Large intestine (tissue), 3 donors: ENCODE results near the gene E2F7. TPM values are rescaled to one million over a fixed set of nuclear protein-coding genes. Genes with fewer than 3 reads are reported as not detected.

ENCODE experiments used
- DNase-seq, 2 donors: peaks; one replicate each; pipeline versions ENCODE4 v3.0.0 to v3.0.0-alpha.2; 2013
- H3K27ac ChIP-seq: one replicate; pipeline ENCODE4 v1.5.1; 2013; ENCODE audit warnings: low read length
- H3K27me3 ChIP-seq: 2 replicates; pipeline ENCODE4 v1.6.1; 2013; ENCODE audit warnings: low read length; ENCODE audit not compliant: control insufficient read depth, insufficient read depth
- H3K36me3 ChIP-seq: 2 replicates; pipeline ENCODE4 v1.6.1; 2013; ENCODE audit warnings: low read length; ENCODE audit not compliant: control insufficient read depth, insufficient read depth
- H3K4me1 ChIP-seq: one replicate; pipeline ENCODE4 v1.6.1; 2013; ENCODE audit warnings: low read length; ENCODE audit not compliant: control insufficient read depth, insufficient read depth
- H3K4me3 ChIP-seq: one replicate; pipeline ENCODE4 v1.5.1; 2013; ENCODE audit warnings: low read length
- H3K9me3 ChIP-seq: one replicate; pipeline ENCODE4 v1.6.1; 2013; ENCODE audit warnings: mild to moderate bottlenecking, low read depth, low read length, moderate library complexity; ENCODE audit not compliant: control insufficient read depth
- WGBS: methylation state at CpG from one replicate; pipeline ENCODE4 v1.1.5; 2013; ENCODE audit warnings: low lambda C conversion rate; ENCODE audit not compliant: insufficient coverage; 5-methylcytosine and 5-hydroxymethylcytosine counted together
- polyA plus RNA-seq: library from polyadenylated mRNA; unstranded; fragments of 120-200 nt; gene quantifications from one replicate; pipeline ENCODE4 v1.2.1, GENCODE V29; 2013

Gene E2F7
- polyA plus RNA-seq, 1 donor, result 3.7 TPM

DNA sequence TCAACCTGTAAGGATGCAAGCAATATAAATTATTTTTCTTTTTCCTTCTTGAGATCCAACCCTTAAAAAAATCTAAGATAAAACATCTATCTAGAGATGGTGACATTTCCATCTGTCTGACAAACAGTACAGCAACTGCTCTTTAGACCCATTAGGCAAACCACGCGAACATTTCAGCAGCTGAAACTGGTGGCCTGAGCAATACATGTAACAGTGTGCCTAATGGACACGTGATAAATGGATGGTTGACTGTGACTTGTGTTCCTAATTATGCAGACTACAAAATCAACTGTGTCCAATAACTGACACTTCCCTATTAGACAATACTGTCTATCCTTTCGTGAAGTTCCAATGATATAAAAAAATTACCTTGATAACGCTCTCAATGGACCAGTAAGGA, 18.9 kb downstream of the E2F7 start:
- Histone ChIP-seq H3K9me3 (no peaks in the 10 kb centered on the region), H3K4me3 (no peak overlapping the region), H3K27ac (no peak overlapping the region), H3K36me3 (peaks cover 10% of the 10 kb centered on the region), H3K4me1 (no peaks in the 10 kb centered on the region), H3K27me3 (no peaks in the 10 kb centered on the region)
- DNase-seq, result no peak
- WGBS, result no CpG with 5 or more reads among the region's 5 CpGs

DNA sequence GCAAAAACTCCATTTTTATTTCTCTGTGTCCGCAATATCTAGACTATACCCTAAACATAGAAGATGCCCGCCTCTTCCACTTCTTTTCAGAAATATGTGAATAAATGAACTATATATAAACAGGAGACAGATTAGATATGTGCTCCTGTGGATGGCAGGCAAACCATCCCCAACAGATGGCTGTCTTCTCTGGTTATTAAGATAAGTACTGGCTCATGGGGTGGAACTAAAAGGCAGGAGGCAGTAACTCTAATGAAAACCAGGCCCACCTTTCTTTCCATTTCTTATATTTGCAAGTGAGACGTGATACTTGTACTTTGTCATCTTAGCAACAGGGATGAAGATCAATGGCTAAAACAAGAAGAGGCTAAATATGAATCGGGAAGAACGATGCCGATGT, 20.2 kb downstream of the E2F7 start:
- Histone ChIP-seq H3K9me3 (no peaks in the 10 kb centered on the region), H3K4me1 (no peaks in the 10 kb centered on the region), H3K27me3 (no peaks in the 10 kb centered on the region), H3K27ac (no peak overlapping the region), H3K4me3 (no peak overlapping the region), H3K36me3 (peaks cover 10% of the 10 kb centered on the region)
- DNase-seq, result no peak
- WGBS, result 100% methylated on average over 3 of the region's 6 CpGs

DNA sequence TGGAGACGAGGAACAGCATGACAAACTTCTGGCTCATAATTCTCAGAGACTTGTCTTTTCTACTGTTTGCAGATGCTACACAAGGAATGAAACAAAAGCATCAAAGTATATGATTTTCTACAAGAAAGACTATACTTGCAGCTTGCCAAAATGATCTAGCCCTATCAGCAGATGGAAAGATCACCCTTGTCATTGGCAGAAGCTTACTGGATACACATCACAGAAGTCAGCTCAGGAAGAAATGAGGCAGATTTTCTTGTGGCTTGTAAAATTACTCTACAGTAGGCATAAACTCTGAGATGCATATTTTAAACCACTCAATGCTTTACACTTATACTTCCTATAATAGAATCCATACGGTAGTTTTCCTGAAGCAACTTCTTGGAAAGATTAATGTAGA, 20.6 kb downstream of the E2F7 start:
- Histone ChIP-seq H3K4me3 (no peak overlapping the region), H3K4me1 (no peaks in the 10 kb centered on the region), H3K27ac (no peak overlapping the region), H3K27me3 (no peaks in the 10 kb centered on the region), H3K9me3 (no peaks in the 10 kb centered on the region), H3K36me3 (peaks cover 10% of the 10 kb centered on the region)
- 100% methylated on average over 1 of the region's 2 CpGs for WGBS
- DNase-seq, result no peak

GRCh38 chr12:77042833-77043232, 22.5 kb downstream of the E2F7 start:
- no CpG with 5 or more reads among the region's 8 CpGs for WGBS
- no peak for DNase-seq
- no peaks in the 10 kb centered on the region for H3K4me1 ChIP-seq
- H3K4me3 ChIP-seq, result no peak overlapping the region
- H3K27me3 ChIP-seq, result no peaks in the 10 kb centered on the region
- no peak overlapping the region for H3K27ac ChIP-seq
- H3K36me3 ChIP-seq, result peaks cover 8% of the 10 kb centered on the region
- no peaks in the 10 kb centered on the region for H3K9me3 ChIP-seq

GRCh38 chr12:77040231-77040630, 25.1 kb downstream of the E2F7 start:
- Histone ChIP-seq H3K27me3 (no peaks in the 10 kb centered on the region), H3K36me3 (peaks cover 6% of the 10 kb centered on the region), H3K4me3 (no peak overlapping the region), H3K9me3 (peaks cover 2% of the 10 kb centered on the region), H3K4me1 (no peaks in the 10 kb centered on the region), H3K27ac (no peak overlapping the region)
- 100% methylated on average over 2 of the region's 4 CpGs for WGBS
- DNase-seq, result no peak

- H3K36me3 ChIP-seq, result no peaks in the 10 kb centered on the region
- H3K4me3 ChIP-seq, result no peak overlapping the region
- DNase-seq, result no peak
- no peak overlapping the region for H3K27ac ChIP-seq
- H3K4me1 ChIP-seq, result no peaks in the 10 kb centered on the region
- WGBS, result no CpG with 5 or more reads among the region's 1 CpG
- no peaks in the 10 kb centered on the region for H3K27me3 ChIP-seq
- peaks cover 2% of the 10 kb centered on the region for H3K9me3 ChIP-seq
Measured at GRCh38 chr12:77035226-77035625, 30.1 kb downstream of the E2F7 start.

GRCh38 chr12:77033658-77034536, 31.5 kb downstream of the E2F7 start:
- Histone ChIP-seq H3K27ac (no peak overlapping the region), H3K4me1 (no peaks in the 10 kb centered on the region), H3K9me3 (peaks cover 2% of the 10 kb centered on the region), H3K36me3 (no peaks in the 10 kb centered on the region), H3K4me3 (no peak overlapping the region), H3K27me3 (no peaks in the 10 kb centered on the region)
- 100% methylated on average over 2 of the region's 9 CpGs for WGBS
- DNase-seq, result no peak

GRCh38 chr12:77032406-77032805, 33.0 kb downstream of the E2F7 start:
- WGBS, result 100% methylated on average over 1 of the region's 2 CpGs
- H3K27me3 ChIP-seq, result no peaks in the 10 kb centered on the region
- H3K4me3 ChIP-seq, result no peak overlapping the region
- no peak overlapping the region for H3K27ac ChIP-seq
- H3K9me3 ChIP-seq, result peaks cover 2% of the 10 kb centered on the region
- H3K36me3 ChIP-seq, result no peaks in the 10 kb centered on the region
- no peaks in the 10 kb centered on the region for H3K4me1 ChIP-seq
- no peak for DNase-seq

GRCh38 chr12:77031745-77032144, 33.6 kb downstream of the E2F7 start:
- 90% methylated on average over 2 of the region's 4 CpGs for WGBS
- DNase-seq, result no peak

DNA sequence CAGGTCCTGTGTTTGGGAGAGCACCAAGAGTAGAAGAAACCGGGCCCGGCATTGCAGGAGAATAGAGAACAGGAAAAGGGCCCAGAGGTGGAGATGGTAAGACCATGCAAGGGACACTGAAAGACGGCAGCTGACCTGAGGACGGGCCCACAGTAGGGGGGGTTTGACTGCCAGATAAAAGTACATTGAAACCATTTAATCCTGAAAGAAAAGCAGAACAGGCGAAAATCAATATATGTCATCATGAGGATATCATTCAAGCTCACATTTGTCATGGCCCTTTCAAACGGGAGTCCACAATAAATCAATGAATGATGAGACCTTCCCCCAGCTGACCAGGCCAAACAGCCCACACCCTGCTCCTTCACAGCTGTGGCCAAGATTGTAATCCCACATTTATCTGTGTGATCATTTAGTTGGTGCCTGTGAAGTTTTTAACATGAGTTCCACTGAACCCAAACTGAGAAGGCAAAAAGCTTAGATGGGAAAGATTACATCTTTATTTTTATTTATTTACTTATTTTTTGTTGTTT, 39.5 kb downstream of the E2F7 start:
- Histone ChIP-seq H3K4me1 (no peaks in the 10 kb centered on the region), H3K27ac (no peak overlapping the region), H3K9me3 (no peaks in the 10 kb centered on the region), H3K4me3 (no peak overlapping the region), H3K27me3 (no peaks in the 10 kb centered on the region), H3K36me3 (peaks cover 9% of the 10 kb centered on the region)
- no peak for DNase-seq
- WGBS, result 100% methylated on average over 1 of the region's 6 CpGs

More at GRCh38 chr12:77031745-77032144, 33.6 kb downstream of the E2F7 start:
- peaks cover 2% of the 10 kb centered on the region for H3K9me3 ChIP-seq
- no peak overlapping the region for H3K4me3 ChIP-seq
- no peaks in the 10 kb centered on the region for H3K36me3 ChIP-seq
- H3K27me3 ChIP-seq, result no peaks in the 10 kb centered on the region
- H3K4me1 ChIP-seq, result no peaks in the 10 kb centered on the region
- no peak overlapping the region for H3K27ac ChIP-seq

- no peaks in the 10 kb centered on the region for H3K4me1 ChIP-seq
- H3K9me3 ChIP-seq, result no peaks in the 10 kb centered on the region
- DNase-seq, result no peak
- peaks cover 13% of the 10 kb centered on the region for H3K36me3 ChIP-seq
- H3K4me3 ChIP-seq, result no peak overlapping the region
- no peak overlapping the region for H3K27ac ChIP-seq
- no peaks in the 10 kb centered on the region for H3K27me3 ChIP-seq
- WGBS, result 91% methylated on average over 5 of the region's 6 CpGs
Measured at GRCh38 chr12:77023501-77023900, 41.9 kb downstream of the E2F7 start.
